Right atrium auricular region (tissue), 2 donors: ENCODE results near the gene TPRG1L. TPM values are rescaled to one million over a fixed set of nuclear protein-coding genes. Genes with fewer than 3 reads are reported as not detected.

Experiments
- DNase-seq: peaks from one replicate; pipeline ENCODE4 v3.0.0-alpha.2; 2019; ENCODE audit warnings: low spot score
- H3K27ac ChIP-seq, 2 donors: fragments of 200-600 bp; sonication (generic); 1 replicate in 1 of 2; 2 replicates in 1 of 2; pipeline ENCODE4 v1.5.1; 2016 to 2019
- H3K27me3 ChIP-seq, 2 donors: fragments of 200-600 bp; sonication (generic); one replicate each; pipeline versions ENCODE4 v1.5.1 to v1.6.0; 2017 to 2019
- H3K36me3 ChIP-seq: fragments of 200-600 bp; sonication (generic); one replicate; pipeline ENCODE4 v1.5.1; 2016
- H3K4me1 ChIP-seq, 2 donors: fragments of 200-600 bp; sonication (generic); one replicate each; pipeline versions ENCODE4 v1.5.1 to v1.6.0; 2017 to 2019
- H3K4me3 ChIP-seq, 2 donors: fragments of 200-600 bp; sonication (generic); 1 replicate in 1 of 2; 2 replicates in 1 of 2; pipeline ENCODE4 v1.5.1; 2017 to 2019; ENCODE audit warnings: mild to moderate bottlenecking in 1 of 2, moderate library complexity in 1 of 2
- H3K9me3 ChIP-seq, 2 donors: fragments of 200-600 bp; sonication (generic); one replicate each; pipeline ENCODE4 v1.5.1; 2019
- total RNA-seq, 2 donors: library from RNA; depleted of rRNA; stranded (reverse); fragments of >200 nt; gene quantifications; one replicate each; pipeline ENCODE4 v1.1.0, GENCODE V29; 2016
- TF ChIP-seq, protein P1 (sequence below), 2 donors: fragments of 200-600 bp; sonication (generic); IDR thresholded peaks; one replicate each; pipeline ENCODE4 v1.5.1; 2019; ENCODE audit warnings: antibody characterized with exemption in 2 of 2

The TPRG1L gene
- total RNA-seq, 2 donors from 2014 or later = 30.0 to 33.3 TPM

GRCh38 chr1:3585940-3586568 lies 38.8 kb upstream of the TPRG1L start:
- H3K4me3 ChIP-seq = no peak overlapping the region
- H3K4me1 ChIP-seq = peaks cover 0 to 10% of the 10 kb centered on the region in 2 donors
- TF ChIP-seq, protein P1, sequence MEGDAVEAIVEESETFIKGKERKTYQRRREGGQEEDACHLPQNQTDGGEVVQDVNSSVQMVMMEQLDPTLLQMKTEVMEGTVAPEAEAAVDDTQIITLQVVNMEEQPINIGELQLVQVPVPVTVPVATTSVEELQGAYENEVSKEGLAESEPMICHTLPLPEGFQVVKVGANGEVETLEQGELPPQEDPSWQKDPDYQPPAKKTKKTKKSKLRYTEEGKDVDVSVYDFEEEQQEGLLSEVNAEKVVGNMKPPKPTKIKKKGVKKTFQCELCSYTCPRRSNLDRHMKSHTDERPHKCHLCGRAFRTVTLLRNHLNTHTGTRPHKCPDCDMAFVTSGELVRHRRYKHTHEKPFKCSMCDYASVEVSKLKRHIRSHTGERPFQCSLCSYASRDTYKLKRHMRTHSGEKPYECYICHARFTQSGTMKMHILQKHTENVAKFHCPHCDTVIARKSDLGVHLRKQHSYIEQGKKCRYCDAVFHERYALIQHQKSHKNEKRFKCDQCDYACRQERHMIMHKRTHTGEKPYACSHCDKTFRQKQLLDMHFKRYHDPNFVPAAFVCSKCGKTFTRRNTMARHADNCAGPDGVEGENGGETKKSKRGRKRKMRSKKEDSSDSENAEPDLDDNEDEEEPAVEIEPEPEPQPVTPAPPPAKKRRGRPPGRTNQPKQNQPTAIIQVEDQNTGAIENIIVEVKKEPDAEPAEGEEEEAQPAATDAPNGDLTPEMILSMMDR (IDR thresholded peaks at IDR 0.05) = no peak
- no peaks in the 10 kb centered on the region for H3K9me3 ChIP-seq
- no peak overlapping the region for H3K27ac ChIP-seq
- DNase-seq = no peak
- no peaks in the 10 kb centered on the region for H3K27me3 ChIP-seq
- no peaks in the 10 kb centered on the region for H3K36me3 ChIP-seq

DNA sequence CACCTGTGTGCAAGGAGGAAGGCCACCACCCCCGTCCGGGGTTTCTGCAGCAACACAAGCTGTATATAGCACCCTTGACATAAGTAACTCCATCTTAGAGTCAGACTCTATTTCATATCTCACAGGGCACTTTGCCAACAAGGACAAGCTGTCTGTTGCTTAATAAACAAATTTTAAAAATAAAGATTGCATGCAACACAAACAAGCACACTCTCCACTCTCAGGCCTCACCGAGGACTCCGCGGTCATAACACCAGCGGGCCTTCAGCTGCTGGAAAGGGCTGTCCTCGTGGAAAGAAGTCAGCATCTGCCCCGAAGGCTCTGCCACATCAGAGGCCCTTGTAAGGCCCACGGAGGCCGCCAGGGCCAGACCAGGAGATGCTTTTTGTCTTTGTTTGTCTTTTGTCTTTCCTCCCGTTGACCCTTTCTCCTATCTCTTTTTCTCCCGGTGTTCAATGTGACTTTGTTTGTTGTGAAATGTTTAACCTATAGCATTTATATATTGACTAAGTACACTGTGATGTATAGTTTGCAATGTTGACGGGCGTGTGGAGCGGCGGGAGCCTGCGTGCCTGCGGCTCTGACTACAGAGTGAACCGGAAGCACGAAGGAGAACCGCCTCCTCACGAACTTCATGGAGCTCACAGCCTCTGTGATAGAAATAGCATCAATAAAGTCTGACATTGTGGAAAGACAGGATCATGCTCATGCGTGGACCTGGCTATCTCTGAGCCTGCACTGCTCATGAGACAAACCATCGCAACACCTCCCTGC lies 37.6 kb upstream of the TPRG1L start:
- Histone ChIP-seq H3K27me3 (no peaks in the 10 kb centered on the region), H3K27ac (no peak overlapping the region), H3K9me3 (no peaks in the 10 kb centered on the region), H3K36me3 (no peaks in the 10 kb centered on the region), H3K4me3 (no peak overlapping the region), H3K4me1 (peaks cover 0 to 10% of the 10 kb centered on the region in 2 donors)
- DNase-seq = no peak
- TF ChIP-seq, protein P1 (IDR thresholded peaks at IDR 0.05) = no peak

- peaks cover 0 to 10% of the 10 kb centered on the region in 2 donors for H3K4me1 ChIP-seq
- H3K27ac ChIP-seq = no peak overlapping the region
- no peak overlapping the region for H3K4me3 ChIP-seq
- no peaks in the 10 kb centered on the region for H3K9me3 ChIP-seq
- DNase-seq = no peak
- H3K36me3 ChIP-seq = no peaks in the 10 kb centered on the region
- H3K27me3 ChIP-seq = no peaks in the 10 kb centered on the region
- TF ChIP-seq, protein P1 (IDR thresholded peaks at IDR 0.05) = no peak
These were observed 36.4 kb upstream of the TPRG1L start for GRCh38 chr1:3588395-3588794.

DNA sequence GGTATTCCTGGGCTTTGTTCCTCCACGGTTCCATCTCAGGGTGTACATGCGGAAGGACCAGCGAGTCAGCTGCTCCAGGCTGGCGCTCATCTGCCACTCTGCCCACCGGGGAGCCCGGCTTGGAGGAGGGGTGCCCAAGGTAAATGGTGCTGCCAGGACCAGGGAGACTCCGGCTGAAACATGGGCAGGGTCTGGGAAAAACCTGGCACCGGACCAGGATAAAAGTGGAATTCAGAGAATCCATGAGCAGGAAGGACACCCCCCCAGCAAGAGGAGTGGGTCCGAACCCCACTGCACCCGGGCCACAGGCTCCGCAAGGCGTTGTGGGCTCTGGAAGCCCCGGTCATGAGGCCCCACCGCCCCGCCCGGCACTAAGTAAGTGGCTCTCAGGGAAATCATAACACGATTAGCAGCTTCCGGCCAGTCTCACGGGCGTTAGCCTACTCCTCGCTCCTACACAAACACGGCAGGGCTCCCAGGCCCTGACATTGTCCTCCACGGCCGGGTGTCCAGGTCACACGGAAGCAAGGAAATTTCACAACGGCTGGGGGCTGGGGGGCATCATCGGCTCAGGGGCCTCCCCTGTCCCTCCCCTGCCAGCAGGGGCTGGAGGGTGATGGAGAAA lies 34.6 kb upstream of the TPRG1L start:
- DNase-seq = no peak
- H3K27ac ChIP-seq = no peak overlapping the region
- H3K4me1 ChIP-seq = peaks cover 0 to 10% of the 10 kb centered on the region in 2 donors
- H3K27me3 ChIP-seq = no peaks in the 10 kb centered on the region
- H3K9me3 ChIP-seq = no peaks in the 10 kb centered on the region
- no peaks in the 10 kb centered on the region for H3K36me3 ChIP-seq
- TF ChIP-seq, protein P1 (IDR thresholded peaks at IDR 0.05) = no peak
- no peak overlapping the region for H3K4me3 ChIP-seq

DNA sequence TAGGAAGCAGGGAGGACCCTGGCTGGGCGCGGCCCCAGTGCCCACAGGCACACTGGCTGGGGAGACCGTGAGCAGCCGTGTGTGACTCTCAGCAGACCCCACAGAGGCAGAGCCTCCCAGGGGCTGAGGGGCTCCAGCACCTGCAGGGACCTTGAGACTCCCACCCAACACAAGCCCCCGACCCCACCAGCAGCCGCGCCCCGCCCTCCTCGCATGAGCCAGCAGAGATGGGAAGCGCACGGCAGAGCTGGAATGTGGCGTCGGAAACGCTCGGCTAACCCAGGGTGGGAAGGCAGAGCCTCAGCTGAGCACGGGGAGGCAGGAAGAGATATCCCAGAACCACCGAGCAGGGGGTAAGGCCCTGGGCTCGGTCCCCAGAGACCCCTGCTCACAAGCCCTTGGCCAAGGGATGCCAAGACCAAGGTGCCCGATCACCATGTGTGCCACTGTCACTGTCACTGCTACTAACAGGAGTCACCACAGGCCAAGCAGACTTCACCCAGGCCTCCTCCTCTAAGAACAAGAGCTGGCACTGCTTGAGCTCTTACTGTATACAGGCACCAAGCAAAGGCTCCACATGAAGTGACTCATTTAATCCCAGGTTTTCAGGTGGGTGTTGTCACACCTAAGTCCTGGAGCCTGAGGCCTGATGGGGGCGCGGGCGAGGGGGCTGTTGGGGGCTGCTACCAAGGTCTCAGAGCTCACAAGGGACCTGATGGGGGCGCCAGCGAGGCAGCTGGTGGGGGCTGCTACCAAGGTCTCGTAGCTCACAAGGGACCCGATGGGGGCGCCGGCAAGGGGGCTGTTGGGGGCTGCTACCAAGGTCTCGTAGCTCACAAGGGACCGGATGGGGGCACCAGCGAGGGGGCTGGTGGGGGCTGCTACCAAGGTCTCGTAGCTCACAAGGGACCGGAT lies 33.6 kb upstream of the TPRG1L start:
- Histone ChIP-seq H3K27ac (no peak overlapping the region), H3K9me3 (no peaks in the 10 kb centered on the region), H3K4me3 (no peak overlapping the region), H3K27me3 (no peaks in the 10 kb centered on the region), H3K36me3 (no peaks in the 10 kb centered on the region), H3K4me1 (peaks cover 0 to 10% of the 10 kb centered on the region in 2 donors)
- TF ChIP-seq, protein P1 (IDR thresholded peaks at IDR 0.05) = no peak
- no peak for DNase-seq
